Liver (tissue), 9 donors: ENCODE measurements around the gene ECT2. TPM values are rescaled to one million over a fixed set of nuclear protein-coding genes. Genes with fewer than 3 reads are reported as not detected.

Experiments
- DNase-seq: peaks from one replicate; pipeline ENCODE4 v3.0.0-alpha.2; 2017; ENCODE audit warnings: low spot score
- H3K27ac ChIP-seq, 2 donors: one replicate each; pipeline ENCODE4 v1.7.0; 2013; ENCODE audit warnings: inconsistent platforms in 2 of 2, low read length in 2 of 2, control low read depth in 1 of 2, low read depth in 1 of 2, mild to moderate bottlenecking in 1 of 2
- H3K27me3 ChIP-seq, 4 donors: one replicate each; pipeline versions ENCODE4 v1.6.1 to v1.7.0; 2013; ENCODE audit warnings: low read length in 3 of 4, inconsistent platforms in 1 of 4, mild to moderate bottlenecking in 1 of 4, moderate library complexity in 1 of 4; ENCODE audit not compliant: control insufficient read depth in 4 of 4, insufficient read depth in 4 of 4
- H3K36me3 ChIP-seq, 4 donors: one replicate each; pipeline versions ENCODE4 v1.6.1 to v1.7.0; 2013; ENCODE audit warnings: low read length in 3 of 4, mild to moderate bottlenecking in 3 of 4, low read depth in 1 of 4, moderate library complexity in 1 of 4; ENCODE audit not compliant: control insufficient read depth in 4 of 4, insufficient read depth in 3 of 4
- H3K4me1 ChIP-seq, 4 donors: one replicate each; pipeline versions ENCODE4 v1.6.1 to v1.7.0; 2013; ENCODE audit warnings: low read length in 3 of 4, mild to moderate bottlenecking in 3 of 4, moderate library complexity in 1 of 4; ENCODE audit not compliant: control insufficient read depth in 4 of 4, insufficient read depth in 4 of 4
- H3K4me3 ChIP-seq, 3 donors: one replicate each; pipeline versions ENCODE4 v1.6.1 to v1.7.0; 2013; ENCODE audit warnings: low read length in 3 of 3, control low read depth in 1 of 3, low read depth in 1 of 3, mild to moderate bottlenecking in 1 of 3
- H3K9ac ChIP-seq, 2 donors: one replicate each; pipeline ENCODE4 v1.7.0; 2013; ENCODE audit warnings: low read length in 2 of 2, mild to moderate bottlenecking in 2 of 2, moderate library complexity in 2 of 2, control low read depth in 1 of 2, low read depth in 1 of 2
- H3K9me3 ChIP-seq, 4 donors: one replicate each; pipeline versions ENCODE4 v1.6.1 to v1.7.0; 2013; ENCODE audit warnings: low read length in 3 of 4; ENCODE audit not compliant: control insufficient read depth in 4 of 4
- EGR1 ChIP-seq, 2 donors: IDR thresholded peaks; 2 replicates each; pipeline ENCODE4 v1.6.1; 2016 to 2018; ENCODE audit warnings: antibody characterized with exemption in 2 of 2, low read depth in 2 of 2
- FOXA1 ChIP-seq: IDR thresholded peaks from 2 replicates; pipeline ENCODE4 v1.6.1; 2016; ENCODE audit warnings: antibody characterized with exemption
- FOXA2 ChIP-seq: IDR thresholded peaks from 2 replicates; pipeline ENCODE4 v1.6.1; 2016; ENCODE audit warnings: antibody characterized with exemption
- GABPA ChIP-seq, 2 donors: IDR thresholded peaks in 1 of 2; conservative IDR thresholded peaks in 1 of 2; 2 replicates each; pipeline ENCODE4 v1.6.1; 2016; ENCODE audit warnings: antibody characterized with exemption in 2 of 2, mild to moderate bottlenecking in 1 of 2, moderate library complexity in 1 of 2
- HNF4A ChIP-seq, 2 donors: conservative IDR thresholded peaks; 2 replicates each; pipeline ENCODE4 v1.6.1; 2016; ENCODE audit warnings: antibody characterized with exemption in 2 of 2, mild to moderate bottlenecking in 2 of 2
- HNF4G ChIP-seq: IDR thresholded peaks from 2 replicates; pipeline ENCODE4 v1.6.1; 2016; ENCODE audit warnings: antibody characterized with exemption
- JUND ChIP-seq, 2 donors: IDR thresholded peaks; 2 replicates each; pipeline ENCODE4 v1.6.1; 2016; ENCODE audit warnings: antibody characterized with exemption in 2 of 2
- NR2F2 ChIP-seq: IDR thresholded peaks from 2 replicates; pipeline ENCODE4 v1.6.1; 2016; ENCODE audit warnings: antibody characterized with exemption
- RAD21 ChIP-seq, 2 donors: IDR thresholded peaks; 2 replicates each; pipeline ENCODE4 v1.6.1; 2016; ENCODE audit warnings: antibody characterized with exemption in 2 of 2, mild to moderate bottlenecking in 2 of 2
- RXRA ChIP-seq, 2 donors: IDR thresholded peaks; 2 replicates each; pipeline ENCODE4 v1.6.1; 2017 to 2018; ENCODE audit warnings: antibody characterized with exemption in 2 of 2, mild to moderate bottlenecking in 1 of 2
- SP1 ChIP-seq: IDR thresholded peaks from 2 replicates; pipeline ENCODE4 v1.6.1; 2018; ENCODE audit warnings: antibody characterized with exemption, mild to moderate bottlenecking
- TAF1 ChIP-seq: conservative IDR thresholded peaks from 2 replicates; pipeline ENCODE4 v1.6.1; 2016; ENCODE audit warnings: antibody characterized with exemption, mild to moderate bottlenecking
- YY1 ChIP-seq: IDR thresholded peaks from 2 replicates; pipeline ENCODE4 v1.6.1; 2016; ENCODE audit warnings: antibody characterized with exemption, mild to moderate bottlenecking
- WGBS: extraction: QIAGEN DNeasy Blood & Tissue Kit; methylation state at CpG from one replicate; pipeline ENCODE4 v1.1.7; 2013; 5-methylcytosine and 5-hydroxymethylcytosine counted together
- polyA plus RNA-seq, 2 donors: library from polyadenylated mRNA; stranded (reverse) in 1 of 2; unstranded in 1 of 2; fragments of 200-250 nt in 1 of 2; fragments of >200 nt in 1 of 2; fragmentation: Nextera tagmentation in 1 of 2; extraction: Ambion mirVana in 1 of 2; gene quantifications; one replicate each; pipeline versions ENCODE4 v1.2.1 to v1.2.3, GENCODE V29; 2013 to 2015
- total RNA-seq, 2 donors: library from RNA; depleted of rRNA; stranded (reverse); fragments of >200 nt; gene quantifications; one replicate each; pipeline ENCODE4 v1.2.3, GENCODE V29; 2014
- TF ChIP-seq, protein P1 (sequence below): fragments of 150-350 bp; IDR thresholded peaks from 2 replicates; pipeline ENCODE4 v1.5.1; 2017; ENCODE audit warnings: improper control_type of control experiment, low read depth, low read length; ENCODE audit not compliant: missing input control
- TF ChIP-seq, protein P2 (sequence below): IDR thresholded peaks from 2 replicates; pipeline ENCODE4 v1.6.1; 2016; ENCODE audit warnings: antibody characterized with exemption
- TF ChIP-seq, protein P3 (sequence below): IDR thresholded peaks from 2 replicates; pipeline ENCODE4 v1.6.1; 2016; ENCODE audit warnings: antibody characterized with exemption
- TF ChIP-seq, protein P4 (sequence below): IDR thresholded peaks from 2 replicates; pipeline ENCODE4 v1.6.1; 2016; ENCODE audit warnings: antibody characterized with exemption
- TF ChIP-seq, protein P5 (sequence below): IDR thresholded peaks from 2 replicates; pipeline ENCODE4 v1.6.1; 2016; ENCODE audit warnings: antibody characterized with exemption, mild to moderate bottlenecking
- donor health status: healthy.
- donor health status: healthy.
- donor health status: healthy.
- donor health status: healthy.
- donor health status: healthy.

Gene ECT2
- total and polyA plus RNA-seq, 4 donors: 1.5 to 32.4 (median 2.6) TPM

DNA sequence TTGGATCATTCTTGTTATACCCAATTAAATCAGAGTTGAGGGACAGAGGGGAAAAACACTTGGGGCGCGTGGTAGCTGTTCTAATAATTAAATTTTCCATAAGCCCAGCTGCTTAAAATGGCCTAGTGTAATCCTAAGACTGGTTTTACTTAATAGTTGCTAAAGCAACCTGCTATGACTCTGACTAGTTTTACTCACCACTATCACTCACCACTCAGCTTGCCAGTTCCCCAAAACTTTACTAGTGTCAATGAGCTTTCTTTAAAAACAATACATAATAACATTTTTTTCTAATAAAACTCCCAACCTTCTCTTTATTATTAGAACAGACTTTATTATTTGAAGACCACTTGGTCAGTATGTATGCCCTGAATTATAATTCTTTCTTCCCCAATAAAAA is 49.6 kb downstream of the ECT2 start (continued):
- TF ChIP-seq, protein P1, sequence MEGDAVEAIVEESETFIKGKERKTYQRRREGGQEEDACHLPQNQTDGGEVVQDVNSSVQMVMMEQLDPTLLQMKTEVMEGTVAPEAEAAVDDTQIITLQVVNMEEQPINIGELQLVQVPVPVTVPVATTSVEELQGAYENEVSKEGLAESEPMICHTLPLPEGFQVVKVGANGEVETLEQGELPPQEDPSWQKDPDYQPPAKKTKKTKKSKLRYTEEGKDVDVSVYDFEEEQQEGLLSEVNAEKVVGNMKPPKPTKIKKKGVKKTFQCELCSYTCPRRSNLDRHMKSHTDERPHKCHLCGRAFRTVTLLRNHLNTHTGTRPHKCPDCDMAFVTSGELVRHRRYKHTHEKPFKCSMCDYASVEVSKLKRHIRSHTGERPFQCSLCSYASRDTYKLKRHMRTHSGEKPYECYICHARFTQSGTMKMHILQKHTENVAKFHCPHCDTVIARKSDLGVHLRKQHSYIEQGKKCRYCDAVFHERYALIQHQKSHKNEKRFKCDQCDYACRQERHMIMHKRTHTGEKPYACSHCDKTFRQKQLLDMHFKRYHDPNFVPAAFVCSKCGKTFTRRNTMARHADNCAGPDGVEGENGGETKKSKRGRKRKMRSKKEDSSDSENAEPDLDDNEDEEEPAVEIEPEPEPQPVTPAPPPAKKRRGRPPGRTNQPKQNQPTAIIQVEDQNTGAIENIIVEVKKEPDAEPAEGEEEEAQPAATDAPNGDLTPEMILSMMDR: no peak
- no peak for TF ChIP-seq EGR1 (IDR thresholded peaks at IDR 0.05; ENCODE audit: low read depth in 2 of 2)
- TF ChIP-seq RXRA (IDR thresholded peaks at IDR 0.05): no peak
- TF ChIP-seq GABPA (IDR thresholded peaks at IDR 0.05 in 1 of 2, conservative IDR thresholded peaks at IDR 0.05 in 1 of 2): no peak
- no peak for TF ChIP-seq JUND (IDR thresholded peaks at IDR 0.05)
- TF ChIP-seq, protein P2, sequence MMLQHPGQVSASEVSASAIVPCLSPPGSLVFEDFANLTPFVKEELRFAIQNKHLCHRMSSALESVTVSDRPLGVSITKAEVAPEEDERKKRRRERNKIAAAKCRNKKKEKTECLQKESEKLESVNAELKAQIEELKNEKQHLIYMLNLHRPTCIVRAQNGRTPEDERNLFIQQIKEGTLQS: no peak
- TF ChIP-seq HNF4G: no peak
- no peak for TF ChIP-seq SP1
- TF ChIP-seq FOXA1: no peak

DNA sequence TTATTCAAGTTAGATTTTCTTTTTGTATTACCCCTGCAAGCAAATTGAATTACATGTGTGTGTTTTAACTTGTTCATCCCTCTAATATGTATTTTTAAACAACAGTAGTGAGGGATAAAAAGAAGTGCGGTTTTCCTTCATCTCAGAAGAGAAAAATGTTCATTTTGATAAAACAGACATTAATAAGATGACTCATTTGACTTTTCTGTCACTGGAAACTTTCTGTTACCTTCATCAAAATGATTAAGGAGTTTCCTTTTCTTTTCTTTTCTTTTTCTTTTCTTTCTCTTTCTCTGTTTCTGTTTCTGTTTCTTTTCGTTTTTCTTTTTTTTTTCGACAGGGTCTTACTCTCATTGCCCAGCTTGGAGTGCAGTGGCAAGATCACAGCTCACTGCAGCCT is 53.0 kb downstream of the ECT2 start:
- DNase-seq: no peak
- no peak overlapping the region for H3K9ac ChIP-seq
- no peaks in the 10 kb centered on the region for H3K36me3 ChIP-seq
- TF ChIP-seq RXRA (IDR thresholded peaks at IDR 0.05) (no peak), SP1 (no peak), NR2F2 (no peak), EGR1 (IDR thresholded peaks at IDR 0.05; ENCODE audit: low read depth in 2 of 2) (no peak), HNF4A (conservative IDR thresholded peaks at IDR 0.05) (no peak), YY1 (no peak), HNF4G (no peak), RAD21 (IDR thresholded peaks at IDR 0.05) (no peak), FOXA2 (no peak), GABPA (IDR thresholded peaks at IDR 0.05 in 1 of 2, conservative IDR thresholded peaks at IDR 0.05 in 1 of 2) (no peak), TAF1 (no peak), JUND (IDR thresholded peaks at IDR 0.05) (no peak), FOXA1 (no peak)
- TF ChIP-seq, protein P3, sequence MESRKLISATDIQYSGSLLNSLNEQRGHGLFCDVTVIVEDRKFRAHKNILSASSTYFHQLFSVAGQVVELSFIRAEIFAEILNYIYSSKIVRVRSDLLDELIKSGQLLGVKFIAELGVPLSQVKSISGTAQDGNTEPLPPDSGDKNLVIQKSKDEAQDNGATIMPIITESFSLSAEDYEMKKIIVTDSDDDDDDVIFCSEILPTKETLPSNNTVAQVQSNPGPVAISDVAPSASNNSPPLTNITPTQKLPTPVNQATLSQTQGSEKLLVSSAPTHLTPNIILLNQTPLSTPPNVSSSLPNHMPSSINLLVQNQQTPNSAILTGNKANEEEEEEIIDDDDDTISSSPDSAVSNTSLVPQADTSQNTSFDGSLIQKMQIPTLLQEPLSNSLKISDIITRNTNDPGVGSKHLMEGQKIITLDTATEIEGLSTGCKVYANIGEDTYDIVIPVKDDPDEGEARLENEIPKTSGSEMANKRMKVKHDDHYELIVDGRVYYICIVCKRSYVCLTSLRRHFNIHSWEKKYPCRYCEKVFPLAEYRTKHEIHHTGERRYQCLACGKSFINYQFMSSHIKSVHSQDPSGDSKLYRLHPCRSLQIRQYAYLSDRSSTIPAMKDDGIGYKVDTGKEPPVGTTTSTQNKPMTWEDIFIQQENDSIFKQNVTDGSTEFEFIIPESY: no peak
- TF ChIP-seq, protein P4, sequence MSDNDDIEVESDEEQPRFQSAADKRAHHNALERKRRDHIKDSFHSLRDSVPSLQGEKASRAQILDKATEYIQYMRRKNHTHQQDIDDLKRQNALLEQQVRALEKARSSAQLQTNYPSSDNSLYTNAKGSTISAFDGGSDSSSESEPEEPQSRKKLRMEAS: no peak
- TF ChIP-seq, protein P5, sequence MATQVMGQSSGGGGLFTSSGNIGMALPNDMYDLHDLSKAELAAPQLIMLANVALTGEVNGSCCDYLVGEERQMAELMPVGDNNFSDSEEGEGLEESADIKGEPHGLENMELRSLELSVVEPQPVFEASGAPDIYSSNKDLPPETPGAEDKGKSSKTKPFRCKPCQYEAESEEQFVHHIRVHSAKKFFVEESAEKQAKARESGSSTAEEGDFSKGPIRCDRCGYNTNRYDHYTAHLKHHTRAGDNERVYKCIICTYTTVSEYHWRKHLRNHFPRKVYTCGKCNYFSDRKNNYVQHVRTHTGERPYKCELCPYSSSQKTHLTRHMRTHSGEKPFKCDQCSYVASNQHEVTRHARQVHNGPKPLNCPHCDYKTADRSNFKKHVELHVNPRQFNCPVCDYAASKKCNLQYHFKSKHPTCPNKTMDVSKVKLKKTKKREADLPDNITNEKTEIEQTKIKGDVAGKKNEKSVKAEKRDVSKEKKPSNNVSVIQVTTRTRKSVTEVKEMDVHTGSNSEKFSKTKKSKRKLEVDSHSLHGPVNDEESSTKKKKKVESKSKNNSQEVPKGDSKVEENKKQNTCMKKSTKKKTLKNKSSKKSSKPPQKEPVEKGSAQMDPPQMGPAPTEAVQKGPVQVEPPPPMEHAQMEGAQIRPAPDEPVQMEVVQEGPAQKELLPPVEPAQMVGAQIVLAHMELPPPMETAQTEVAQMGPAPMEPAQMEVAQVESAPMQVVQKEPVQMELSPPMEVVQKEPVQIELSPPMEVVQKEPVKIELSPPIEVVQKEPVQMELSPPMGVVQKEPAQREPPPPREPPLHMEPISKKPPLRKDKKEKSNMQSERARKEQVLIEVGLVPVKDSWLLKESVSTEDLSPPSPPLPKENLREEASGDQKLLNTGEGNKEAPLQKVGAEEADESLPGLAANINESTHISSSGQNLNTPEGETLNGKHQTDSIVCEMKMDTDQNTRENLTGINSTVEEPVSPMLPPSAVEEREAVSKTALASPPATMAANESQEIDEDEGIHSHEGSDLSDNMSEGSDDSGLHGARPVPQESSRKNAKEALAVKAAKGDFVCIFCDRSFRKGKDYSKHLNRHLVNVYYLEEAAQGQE: no peak
- TF ChIP-seq, protein P2: no peak
- 92% methylated on average over 3 of the region's 3 CpGs for WGBS
- H3K9me3 ChIP-seq: no peaks in the 10 kb centered on the region
- no peaks in the 10 kb centered on the region for H3K27me3 ChIP-seq
- no peak overlapping the region for H3K4me3 ChIP-seq
- H3K27ac ChIP-seq: no peak overlapping the region
- no peaks in the 10 kb centered on the region for H3K4me1 ChIP-seq
